Nephron (organoid): ENCODE results near the gene PKP2.

Source experiments
- H3K27ac Mint-ChIP-seq, 3 experiments: 2 replicates each; pipeline ENCODE4 v1.8.0; 2020; ENCODE audit warnings: mixed read lengths in 3 of 3, mild to moderate bottlenecking in 2 of 3, moderate library complexity in 1 of 3
- H3K27me3 Mint-ChIP-seq: 2 replicates; pipeline ENCODE4 v1.8.0; 2021; ENCODE audit warnings: low read depth, mild to moderate bottlenecking, moderate library complexity, mixed read lengths
- H3K36me3 Mint-ChIP-seq: 2 replicates; pipeline ENCODE4 v1.8.0; 2020; ENCODE audit warnings: low read depth, mixed read lengths
- H3K4me1 Mint-ChIP-seq: 2 replicates; pipeline ENCODE4 v1.8.0; 2020; ENCODE audit warnings: mixed read lengths
- H3K4me3 Mint-ChIP-seq, 3 experiments: 2 replicates each; pipeline ENCODE4 v1.8.0; 2020; ENCODE audit warnings: mild to moderate bottlenecking in 3 of 3, mixed read lengths in 3 of 3, moderate library complexity in 2 of 3
- H3K9me3 Mint-ChIP-seq: 2 replicates; pipeline ENCODE4 v1.8.0; 2020; ENCODE audit warnings: mixed read lengths
- CTCF ChIP-seq, 3 experiments: fragments of 200-600 bp; sonication (generic); IDR thresholded peaks; one replicate each; pipeline ENCODE4 v1.5.0; 2021; ENCODE audit warnings: antibody characterized with exemption in 3 of 3; ENCODE audit not compliant: unreplicated experiment in 3 of 3

The PKP2 gene

GRCh38 chr12:32742133-32742532 lies 154.4 kb downstream of the PKP2 start:
- Mint-ChIP-seq H3K36me3 (peaks cover 76% of the 10 kb centered on the region), H3K27ac (no peak overlapping the region), H3K9me3 (no peaks in the 10 kb centered on the region), H3K27me3 (no peaks in the 10 kb centered on the region), H3K4me1 (peaks cover 17% of the 10 kb centered on the region), H3K4me3 (no peak overlapping the region)
- TF ChIP-seq CTCF (IDR thresholded peaks at IDR 0.05; ENCODE audit: unreplicated experiment in 3 of 3) = no peak
